GM06990 (cell line): ENCODE measurements around the gene THRA.
A peak's percentile ranks its signal among the peaks of the same experiment; 100 is the strongest.

ENCODE experiments used
- DNase-seq: peaks from one replicate; pipeline ENCODE4 v3.0.0-alpha.2; 2011; ENCODE audit not compliant: insufficient read length; ENCODE audit errors: extremely low read depth
- H3K27me3 ChIP-seq: replicated peaks from 2 replicates; pipeline ENCODE4 v1.6.0; 2011; ENCODE audit warnings: low read length; ENCODE audit not compliant: control insufficient read depth, insufficient read depth
- H3K36me3 ChIP-seq: 2 replicates; pipeline ENCODE4 v1.5.1; 2011; ENCODE audit warnings: low read length; ENCODE audit not compliant: control insufficient read depth, insufficient read depth
- H3K4me3 ChIP-seq: replicated peaks from 2 replicates; pipeline ENCODE4 v1.5.1; 2011; ENCODE audit warnings: low read depth, mild to moderate bottlenecking, control low read depth, low read length
- TF ChIP-seq, protein P1 (sequence below): IDR thresholded peaks from 2 replicates; pipeline ENCODE4 v1.5.1; 2011; ENCODE audit warnings: low read length, control low read depth, mild to moderate bottlenecking, inconsistent platforms; ENCODE audit not compliant: insufficient read depth, poor library complexity, severe bottlenecking

Gene THRA

DNA sequence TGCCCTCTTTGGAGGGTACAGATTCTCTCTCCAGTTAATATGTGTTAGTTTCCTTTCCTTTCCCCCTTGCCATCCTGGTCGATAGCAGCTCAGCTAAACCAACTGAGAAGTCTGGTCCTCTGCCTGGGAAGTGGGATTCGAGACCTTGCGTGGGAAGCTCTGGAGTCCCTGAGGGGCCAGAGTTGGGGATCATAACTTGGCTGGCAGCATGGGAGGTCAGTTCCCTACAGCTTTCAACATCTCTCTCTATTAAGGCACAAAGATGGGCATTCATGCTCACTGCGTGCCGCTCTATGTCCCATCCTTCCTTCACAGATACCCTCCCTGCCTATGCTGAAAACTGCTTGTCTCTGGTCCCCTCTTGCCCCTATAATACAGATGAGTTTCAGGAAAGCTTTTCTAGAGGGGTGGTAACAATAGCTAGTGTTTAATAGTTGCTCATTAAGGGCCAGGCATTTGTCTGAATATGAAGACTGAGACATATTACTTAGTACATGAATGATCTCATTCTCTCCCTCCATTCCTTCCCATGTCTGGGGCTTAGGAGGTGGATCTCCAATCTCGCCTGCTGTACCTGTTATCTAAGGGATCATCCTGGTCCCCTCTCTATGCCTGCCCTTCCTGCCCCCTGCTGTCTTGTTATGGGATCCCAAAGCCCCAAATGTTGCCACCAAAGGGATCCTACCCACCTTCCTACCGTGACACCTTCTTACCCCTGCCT is 10.8 kb downstream of the THRA start:
- DNase-seq: no peak
- H3K4me3 ChIP-seq: no peak overlapping the region
- TF ChIP-seq, protein P1, sequence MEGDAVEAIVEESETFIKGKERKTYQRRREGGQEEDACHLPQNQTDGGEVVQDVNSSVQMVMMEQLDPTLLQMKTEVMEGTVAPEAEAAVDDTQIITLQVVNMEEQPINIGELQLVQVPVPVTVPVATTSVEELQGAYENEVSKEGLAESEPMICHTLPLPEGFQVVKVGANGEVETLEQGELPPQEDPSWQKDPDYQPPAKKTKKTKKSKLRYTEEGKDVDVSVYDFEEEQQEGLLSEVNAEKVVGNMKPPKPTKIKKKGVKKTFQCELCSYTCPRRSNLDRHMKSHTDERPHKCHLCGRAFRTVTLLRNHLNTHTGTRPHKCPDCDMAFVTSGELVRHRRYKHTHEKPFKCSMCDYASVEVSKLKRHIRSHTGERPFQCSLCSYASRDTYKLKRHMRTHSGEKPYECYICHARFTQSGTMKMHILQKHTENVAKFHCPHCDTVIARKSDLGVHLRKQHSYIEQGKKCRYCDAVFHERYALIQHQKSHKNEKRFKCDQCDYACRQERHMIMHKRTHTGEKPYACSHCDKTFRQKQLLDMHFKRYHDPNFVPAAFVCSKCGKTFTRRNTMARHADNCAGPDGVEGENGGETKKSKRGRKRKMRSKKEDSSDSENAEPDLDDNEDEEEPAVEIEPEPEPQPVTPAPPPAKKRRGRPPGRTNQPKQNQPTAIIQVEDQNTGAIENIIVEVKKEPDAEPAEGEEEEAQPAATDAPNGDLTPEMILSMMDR: no peak
- no peaks in the 10 kb centered on the region for H3K27me3 ChIP-seq
- no peaks in the 10 kb centered on the region for H3K36me3 ChIP-seq

DNA sequence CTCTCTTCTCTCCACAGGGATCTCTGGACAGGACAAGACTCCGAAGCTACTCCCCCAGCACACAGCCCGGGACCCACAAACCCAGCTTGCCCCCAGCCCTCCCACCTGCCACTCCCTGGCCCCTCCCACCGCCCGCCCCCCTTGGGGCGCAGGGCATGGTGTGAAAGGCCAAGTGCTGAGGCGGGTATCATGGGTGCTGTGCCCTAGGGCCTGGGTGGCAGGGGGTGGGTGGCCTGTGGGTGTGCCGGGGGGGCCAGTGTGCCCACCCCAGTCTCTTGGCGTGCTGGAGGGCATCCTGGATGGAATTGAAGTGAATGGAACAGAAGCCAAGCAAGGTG is 11.4 kb downstream of the THRA start:
- no peaks in the 10 kb centered on the region for H3K27me3 ChIP-seq
- H3K4me3 ChIP-seq: no peak overlapping the region
- DNase-seq: no peak
- TF ChIP-seq, protein P1: no peak
- H3K36me3 ChIP-seq: no peaks in the 10 kb centered on the region

DNA sequence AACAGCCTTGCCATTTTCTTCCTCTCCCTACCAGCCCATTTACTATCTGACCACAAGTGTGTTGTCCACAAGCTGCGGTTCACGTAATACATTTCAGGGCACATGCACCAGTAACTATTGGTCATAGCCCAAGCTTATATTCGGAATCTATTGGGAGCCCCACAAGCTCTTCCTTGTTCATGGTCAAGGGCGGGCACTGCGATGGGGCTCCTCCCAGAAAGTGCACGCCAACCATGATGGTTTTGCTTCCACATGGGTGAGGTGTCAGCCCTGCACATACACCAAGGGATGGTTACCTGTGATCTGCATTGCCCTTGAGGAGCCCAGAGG is 12.1 kb downstream of the THRA start:
- Histone ChIP-seq H3K4me3 (no peak overlapping the region), H3K27me3 (no peaks in the 10 kb centered on the region), H3K36me3 (no peaks in the 10 kb centered on the region)
- TF ChIP-seq, protein P1: no peak
- DNase-seq: no peak

DNA sequence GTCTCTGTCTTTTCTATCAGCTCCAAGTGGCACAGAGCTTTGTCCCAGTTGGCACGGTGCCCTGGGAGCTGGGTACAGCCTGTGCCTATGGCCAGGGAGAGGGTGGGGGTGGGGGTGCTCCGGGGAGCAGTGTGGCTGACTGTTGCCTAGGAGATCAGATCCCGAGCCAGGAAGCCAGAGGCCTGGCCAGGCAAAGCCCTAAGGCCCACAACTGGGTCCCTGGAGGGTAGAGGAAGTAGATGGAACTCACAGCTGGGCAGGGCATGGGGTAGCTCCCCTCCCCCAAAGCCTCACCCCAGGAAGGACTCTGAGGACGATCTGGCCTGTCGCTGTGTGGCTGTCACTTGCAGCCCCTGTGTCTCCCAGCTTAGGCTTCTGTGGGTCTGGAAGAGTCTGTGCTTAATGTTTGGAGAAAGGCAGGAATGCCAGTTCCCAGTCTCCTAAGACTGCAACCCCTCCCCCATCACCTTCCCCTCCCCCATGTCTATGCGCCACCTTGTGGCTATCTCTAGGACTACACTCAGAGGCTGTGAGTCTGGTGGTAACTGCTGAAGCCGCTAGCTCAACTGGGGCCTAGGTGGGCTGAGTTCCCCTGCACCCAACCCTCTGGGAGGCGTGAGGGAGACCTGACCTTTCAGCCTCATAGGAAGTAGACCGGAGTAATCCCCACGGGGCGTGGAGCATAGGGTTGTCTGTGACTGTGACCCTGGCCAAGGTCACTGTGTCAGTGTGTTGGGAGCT is 12.6 kb downstream of the THRA start:
- TF ChIP-seq, protein P1: peak; percentile 92
- DNase-seq: no peak
- H3K4me3 ChIP-seq: no peak overlapping the region
- no peaks in the 10 kb centered on the region for H3K27me3 ChIP-seq
- no peaks in the 10 kb centered on the region for H3K36me3 ChIP-seq

DNA sequence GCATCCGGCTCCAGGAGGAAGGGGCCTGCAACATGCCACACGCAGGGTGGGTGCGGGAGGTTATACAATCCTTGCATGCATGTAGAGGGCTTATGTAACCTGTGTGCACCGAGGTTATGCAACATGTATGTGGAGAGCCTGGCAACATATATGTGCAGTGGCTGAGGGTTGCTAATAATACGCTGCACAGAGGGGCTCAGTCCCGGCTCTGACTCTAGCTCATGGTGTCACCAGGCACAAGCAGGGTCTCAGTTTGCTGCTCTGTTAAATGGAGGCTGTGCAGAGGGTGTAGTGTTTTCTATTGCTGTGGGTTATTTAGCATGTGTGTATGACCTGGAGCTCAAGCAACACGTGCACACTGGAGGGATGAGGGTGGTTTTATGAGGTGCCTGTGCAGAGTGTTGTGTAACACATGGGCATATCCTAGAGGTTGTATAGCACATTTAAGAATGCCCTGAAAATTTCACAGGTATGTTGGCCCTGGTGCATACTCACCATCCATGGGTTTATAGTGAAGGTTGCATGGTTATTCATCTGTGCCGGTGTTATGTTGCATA is 13.3 kb downstream of the THRA start:
- TF ChIP-seq, protein P1: no peak
- Histone ChIP-seq H3K27me3 (no peaks in the 10 kb centered on the region), H3K4me3 (no peak overlapping the region), H3K36me3 (no peaks in the 10 kb centered on the region)
- no peak for DNase-seq
